Stomach smooth muscle (tissue), 2 donors: ENCODE data around the gene AHI1.

Source experiments
- H3K27ac ChIP-seq: one replicate; pipeline ENCODE4 v1.7.0; 2013; ENCODE audit warnings: mild to moderate bottlenecking, low read length, inconsistent platforms
- H3K27me3 ChIP-seq, 2 donors: one replicate each; pipeline ENCODE4 v1.7.0; 2013; ENCODE audit warnings: low read length in 2 of 2; ENCODE audit not compliant: insufficient read depth in 2 of 2, control insufficient read depth in 1 of 2
- H3K36me3 ChIP-seq, 2 donors: one replicate each; pipeline ENCODE4 v1.7.0; 2013; ENCODE audit warnings: low read length in 2 of 2; ENCODE audit not compliant: control insufficient read depth in 2 of 2, insufficient read depth in 2 of 2
- H3K4me1 ChIP-seq: one replicate; pipeline ENCODE4 v1.7.0; 2013; ENCODE audit warnings: low read length; ENCODE audit not compliant: control insufficient read depth, insufficient read depth
- H3K4me3 ChIP-seq, 2 donors: one replicate each; pipeline ENCODE4 v1.7.0; 2013; ENCODE audit warnings: low read length in 2 of 2
- H3K9ac ChIP-seq, 2 donors: one replicate each; pipeline ENCODE4 v1.7.0; 2013; ENCODE audit warnings: low read length in 2 of 2, mild to moderate bottlenecking in 1 of 2
- H3K9me3 ChIP-seq, 2 donors: one replicate each; pipeline ENCODE4 v1.7.0; 2013; ENCODE audit warnings: low read length in 2 of 2; ENCODE audit not compliant: control insufficient read depth in 2 of 2
- donor health status: healthy.
- donor health status: Pancreatic carcinoma.

The AHI1 gene

DNA sequence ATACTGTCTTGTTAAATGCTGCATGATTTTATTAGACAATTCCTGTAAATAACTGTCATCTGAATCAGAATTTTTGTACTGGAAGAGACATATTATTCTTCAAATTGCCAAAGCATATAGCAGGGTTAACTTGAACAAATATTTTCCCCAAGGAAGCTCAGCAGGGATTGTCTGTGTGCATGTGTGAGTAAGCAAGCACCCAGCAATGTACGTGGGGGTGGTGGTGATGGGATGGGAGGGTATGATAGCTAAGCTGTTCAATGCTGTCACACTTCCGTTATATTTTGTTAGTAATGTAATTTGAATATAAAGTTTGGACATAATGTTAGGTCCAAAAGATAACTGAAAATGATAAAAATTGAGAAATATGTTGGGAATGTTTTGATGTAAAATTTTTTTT, 198.3 kb downstream of the AHI1 start:
- no peaks in the 10 kb centered on the region for H3K4me1 ChIP-seq
- H3K27ac ChIP-seq = no peak overlapping the region
- no peaks in the 10 kb centered on the region for H3K27me3 ChIP-seq
- no peak overlapping the region for H3K9ac ChIP-seq
- H3K4me3 ChIP-seq = no peak overlapping the region
- peaks cover 3 to 7% of the 10 kb centered on the region in 2 donors for H3K36me3 ChIP-seq
- no peaks in the 10 kb centered on the region for H3K9me3 ChIP-seq

GRCh38 chr6:135298455-135298854, 199.1 kb downstream of the AHI1 start:
- H3K36me3 ChIP-seq = peaks cover 3 to 7% of the 10 kb centered on the region in 2 donors
- no peak overlapping the region for H3K27ac ChIP-seq
- H3K27me3 ChIP-seq = no peaks in the 10 kb centered on the region
- no peaks in the 10 kb centered on the region for H3K9me3 ChIP-seq
- H3K4me1 ChIP-seq = no peaks in the 10 kb centered on the region
- H3K9ac ChIP-seq = no peak overlapping the region
- no peak overlapping the region for H3K4me3 ChIP-seq

DNA sequence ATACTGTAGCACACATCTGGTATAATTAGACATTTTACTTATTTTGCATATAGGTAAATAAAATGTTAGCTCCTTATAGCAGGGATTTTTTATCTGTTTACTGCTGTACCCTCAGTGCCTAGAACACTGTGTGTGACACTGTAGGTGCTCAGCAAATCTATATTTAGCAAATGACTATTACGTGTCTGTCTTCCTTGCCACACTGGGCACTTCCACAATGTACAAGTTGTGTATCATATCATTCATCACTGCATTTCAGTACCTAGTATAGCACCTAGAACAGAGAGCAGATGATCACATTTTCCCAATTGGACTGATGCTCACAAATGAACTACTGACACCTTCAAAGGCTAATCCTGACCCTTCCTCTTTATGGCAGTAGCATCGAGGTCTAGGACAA, 200.8 kb downstream of the AHI1 start:
- Histone ChIP-seq H3K4me3 (no peak overlapping the region), H3K4me1 (no peaks in the 10 kb centered on the region), H3K9me3 (no peaks in the 10 kb centered on the region), H3K9ac (no peak overlapping the region), H3K27me3 (no peaks in the 10 kb centered on the region), H3K27ac (no peak overlapping the region), H3K36me3 (peaks cover 0 to 7% of the 10 kb centered on the region in 2 donors)

DNA sequence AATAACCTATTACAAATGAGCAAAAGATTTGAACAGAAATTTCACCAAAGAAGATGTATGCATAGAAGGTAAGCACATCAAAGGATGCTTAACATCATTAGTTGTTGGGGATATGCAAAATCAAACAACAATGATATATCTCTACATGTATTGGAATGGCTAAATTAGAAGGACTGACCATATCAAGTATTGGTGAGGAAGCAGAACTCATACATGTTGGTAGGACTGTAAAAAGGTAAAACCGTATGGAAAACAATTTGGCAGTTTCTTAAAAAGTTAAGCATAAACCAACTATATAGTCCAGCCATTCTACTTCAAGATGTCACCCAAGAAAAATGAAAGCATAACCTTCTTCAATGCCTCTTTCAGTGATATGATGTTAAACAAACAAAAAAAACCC, 202.5 kb downstream of the AHI1 start:
- Histone ChIP-seq H3K27me3 (no peaks in the 10 kb centered on the region), H3K36me3 (peaks cover 0 to 10% of the 10 kb centered on the region in 2 donors), H3K27ac (no peak overlapping the region), H3K9ac (no peak overlapping the region), H3K4me1 (no peaks in the 10 kb centered on the region), H3K4me3 (no peak overlapping the region), H3K9me3 (no peaks in the 10 kb centered on the region)

GRCh38 chr6:135291288-135292076, 206.1 kb downstream of the AHI1 start:
- Histone ChIP-seq H3K36me3 (peaks cover 3 to 8% of the 10 kb centered on the region in 2 donors), H3K9ac (no peak overlapping the region), H3K27me3 (no peaks in the 10 kb centered on the region), H3K4me1 (no peaks in the 10 kb centered on the region), H3K4me3 (no peak overlapping the region), H3K27ac (no peak overlapping the region), H3K9me3 (no peaks in the 10 kb centered on the region)

- no peaks in the 10 kb centered on the region for H3K4me1 ChIP-seq
- H3K27ac ChIP-seq = no peak overlapping the region
- H3K27me3 ChIP-seq = no peaks in the 10 kb centered on the region
- H3K9me3 ChIP-seq = no peaks in the 10 kb centered on the region
- H3K36me3 ChIP-seq = peaks cover 3% of the 10 kb centered on the region in 2 donors
- no peak overlapping the region for H3K4me3 ChIP-seq
- no peak overlapping the region for H3K9ac ChIP-seq
These were observed 207.7 kb downstream of the AHI1 start for GRCh38 chr6:135289816-135290215.

GRCh38 chr6:135286962-135287538, 210.5 kb downstream of the AHI1 start:
- no peaks in the 10 kb centered on the region for H3K9me3 ChIP-seq
- H3K4me3 ChIP-seq = no peak overlapping the region
- no peak overlapping the region for H3K9ac ChIP-seq
- no peaks in the 10 kb centered on the region for H3K27me3 ChIP-seq
- H3K27ac ChIP-seq = no peak overlapping the region
- H3K4me1 ChIP-seq = no peaks in the 10 kb centered on the region
- H3K36me3 ChIP-seq = peaks cover 3% of the 10 kb centered on the region in 2 donors

- Histone ChIP-seq H3K27ac (no peak overlapping the region), H3K4me3 (no peak overlapping the region), H3K4me1 (no peaks in the 10 kb centered on the region), H3K9me3 (no peaks in the 10 kb centered on the region), H3K9ac (no peak overlapping the region), H3K36me3 (peaks cover under 1 to 3% of the 10 kb centered on the region in 2 donors), H3K27me3 (no peaks in the 10 kb centered on the region)
These were observed 212.4 kb downstream of the AHI1 start for GRCh38 chr6:135285165-135285564.

DNA sequence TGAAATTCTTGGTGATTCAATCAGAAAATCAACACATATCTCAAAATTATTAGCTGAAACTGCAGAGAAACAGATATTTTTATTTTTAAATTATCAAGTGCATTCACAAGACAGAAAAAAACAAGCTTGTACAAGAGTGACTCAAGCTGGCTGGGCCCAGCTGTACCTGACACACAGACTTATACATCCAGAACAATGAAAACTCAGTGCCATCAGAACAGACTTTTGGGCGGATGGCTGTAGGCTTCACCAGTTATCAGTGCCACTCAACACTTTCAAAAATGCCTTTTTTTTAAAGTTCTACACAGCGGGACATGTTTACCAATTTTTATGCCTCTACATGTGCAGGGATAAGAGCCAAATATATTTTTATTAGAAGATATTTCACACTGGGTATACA, 213.6 kb downstream of the AHI1 start:
- Histone ChIP-seq H3K9me3 (no peaks in the 10 kb centered on the region), H3K36me3 (peaks cover 0 to 3% of the 10 kb centered on the region in 2 donors), H3K4me1 (no peaks in the 10 kb centered on the region), H3K9ac (no peak overlapping the region), H3K27me3 (no peaks in the 10 kb centered on the region), H3K27ac (no peak overlapping the region), H3K4me3 (no peak overlapping the region)

DNA sequence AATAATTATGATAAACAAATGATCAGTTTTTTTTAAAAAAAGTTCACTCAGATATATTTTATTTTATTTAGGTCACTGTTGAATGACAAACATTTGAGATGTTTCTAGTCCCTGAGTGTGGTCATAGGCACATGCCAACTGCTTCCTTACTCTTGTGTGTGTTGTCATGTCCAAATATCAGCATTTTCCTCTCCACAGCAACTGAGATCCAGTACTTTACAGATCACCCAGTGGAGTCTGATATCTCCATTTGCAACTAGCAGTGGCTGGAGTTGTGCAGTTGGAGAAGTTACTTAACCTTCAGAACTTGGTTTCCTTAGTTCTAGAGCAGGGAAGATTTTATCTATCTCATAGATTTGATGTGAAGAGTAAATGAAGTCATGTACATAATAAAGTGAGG, 215.1 kb downstream of the AHI1 start:
- H3K27me3 ChIP-seq = no peaks in the 10 kb centered on the region
- H3K4me3 ChIP-seq = no peak overlapping the region
- H3K9ac ChIP-seq = no peak overlapping the region
- H3K36me3 ChIP-seq = peaks cover 0 to 2% of the 10 kb centered on the region in 2 donors
- H3K27ac ChIP-seq = no peak overlapping the region
- H3K4me1 ChIP-seq = no peaks in the 10 kb centered on the region
- H3K9me3 ChIP-seq = no peaks in the 10 kb centered on the region

DNA sequence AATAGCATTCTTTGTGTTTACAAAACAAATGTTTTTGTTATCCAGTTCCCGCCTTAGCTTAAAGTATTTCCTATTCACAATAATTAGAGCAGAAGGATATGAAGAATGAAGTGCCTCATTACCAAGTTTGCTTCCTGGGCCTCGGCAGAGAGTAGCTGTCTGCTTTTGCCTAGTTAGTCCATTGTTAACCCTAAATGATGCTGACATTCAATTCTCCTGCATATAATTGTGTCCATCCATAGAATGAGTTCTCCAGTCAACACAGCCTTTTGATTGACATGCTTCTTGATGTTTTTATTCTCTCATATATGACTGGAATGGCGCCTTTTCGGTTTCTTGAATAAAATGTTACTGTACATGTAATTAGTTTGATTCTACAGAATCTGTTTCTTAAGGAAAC, 215.6 kb downstream of the AHI1 start:
- Histone ChIP-seq H3K9me3 (no peaks in the 10 kb centered on the region), H3K9ac (no peak overlapping the region), H3K4me1 (no peaks in the 10 kb centered on the region), H3K4me3 (no peak overlapping the region), H3K27ac (no peak overlapping the region), H3K27me3 (no peaks in the 10 kb centered on the region), H3K36me3 (no peaks in the 10 kb centered on the region)
